A549 (cell line): ENCODE measurements around the gene TRMT44.

ENCODE experiments used
- CBX2 ChIP-seq: fragments of 200-600 bp; sonication (generic); IDR thresholded peaks from 2 replicates; pipeline ENCODE4 v1.6.1; 2016; ENCODE audit warnings: low read depth, mild to moderate bottlenecking, borderline replicate concordance
- EHMT2 ChIP-seq: fragments of 200-600 bp; sonication (generic); IDR thresholded peaks from 2 replicates; pipeline ENCODE4 v1.6.1; 2016; ENCODE audit warnings: antibody characterized with exemption, low read depth, mild to moderate bottlenecking, moderate library complexity
- KDM1A ChIP-seq: fragments of 200-600 bp; sonication (generic); IDR thresholded peaks from 2 replicates; pipeline ENCODE4 v1.6.1; 2016; ENCODE audit warnings: low read depth, mild to moderate bottlenecking
- NFE2L2 ChIP-seq: fragments of 150-350 bp; conservative IDR thresholded peaks from 2 replicates; pipeline ENCODE4 v1.6.1; 2014; ENCODE audit warnings: low read length
- POLR2A ChIP-seq: IDR thresholded peaks from 2 replicates; pipeline ENCODE4 v1.6.1; 2012; ENCODE audit warnings: mild to moderate bottlenecking, low read length
- RCOR1 ChIP-seq: fragments of 150-350 bp; IDR thresholded peaks from 2 replicates; pipeline ENCODE4 v1.6.1; 2014; ENCODE audit warnings: antibody characterized with exemption, low read length, low read depth
- TF ChIP-seq, protein P1 (sequence below): fragments of >200 bp; sonication (Bioruptor Twin); formaldehyde crosslinking; IDR thresholded peaks from 3 replicates; pipeline ENCODE4 v1.5.1; 2016
- TF ChIP-seq, protein P2 (sequence below): IDR thresholded peaks from 2 replicates; pipeline ENCODE4 v1.6.1; 2012
- TF ChIP-seq, protein P3 (sequence below): fragments of 450-650 bp; IDR thresholded peaks from 2 replicates; pipeline ENCODE4 v1.6.1; 2014; ENCODE audit warnings: antibody characterized with exemption

DNA sequence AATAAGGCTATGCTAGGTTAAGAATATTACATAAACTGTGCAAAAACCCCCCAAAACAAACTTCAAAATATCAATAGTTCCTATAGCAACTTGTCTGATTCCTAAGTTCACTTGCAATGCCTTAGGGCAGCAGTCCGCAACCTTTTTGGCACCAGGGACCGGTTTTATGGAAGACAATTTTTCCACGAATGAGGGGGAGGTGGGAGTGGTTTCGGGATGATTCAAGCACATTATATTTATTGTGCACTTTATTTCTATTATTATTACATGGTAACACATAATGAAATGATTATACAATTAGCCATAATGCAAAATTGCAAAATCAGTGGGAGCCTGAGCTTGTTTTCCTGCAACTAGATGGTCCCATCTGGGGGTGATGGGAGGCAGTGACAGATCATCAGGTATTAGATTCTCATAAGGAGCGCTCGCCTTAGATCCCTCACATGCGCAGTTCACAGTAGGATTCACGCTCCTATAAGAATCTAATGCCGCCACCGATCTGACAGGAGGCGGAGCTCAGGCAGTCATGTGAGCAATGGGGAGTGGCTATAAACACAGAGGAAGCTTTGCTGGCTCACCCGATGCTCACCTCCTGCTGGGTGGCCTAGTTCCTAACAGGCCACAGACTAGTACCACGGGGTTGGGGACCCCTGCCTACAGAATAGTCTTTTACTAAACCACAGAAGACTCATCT lies 39.8 kb upstream of the TRMT44 start:
- TF ChIP-seq EHMT2 (no peak), NFE2L2 (no peak), RCOR1 (no peak), POLR2A (no peak), CBX2 (no peak), KDM1A (no peak)
- TF ChIP-seq, protein P1, sequence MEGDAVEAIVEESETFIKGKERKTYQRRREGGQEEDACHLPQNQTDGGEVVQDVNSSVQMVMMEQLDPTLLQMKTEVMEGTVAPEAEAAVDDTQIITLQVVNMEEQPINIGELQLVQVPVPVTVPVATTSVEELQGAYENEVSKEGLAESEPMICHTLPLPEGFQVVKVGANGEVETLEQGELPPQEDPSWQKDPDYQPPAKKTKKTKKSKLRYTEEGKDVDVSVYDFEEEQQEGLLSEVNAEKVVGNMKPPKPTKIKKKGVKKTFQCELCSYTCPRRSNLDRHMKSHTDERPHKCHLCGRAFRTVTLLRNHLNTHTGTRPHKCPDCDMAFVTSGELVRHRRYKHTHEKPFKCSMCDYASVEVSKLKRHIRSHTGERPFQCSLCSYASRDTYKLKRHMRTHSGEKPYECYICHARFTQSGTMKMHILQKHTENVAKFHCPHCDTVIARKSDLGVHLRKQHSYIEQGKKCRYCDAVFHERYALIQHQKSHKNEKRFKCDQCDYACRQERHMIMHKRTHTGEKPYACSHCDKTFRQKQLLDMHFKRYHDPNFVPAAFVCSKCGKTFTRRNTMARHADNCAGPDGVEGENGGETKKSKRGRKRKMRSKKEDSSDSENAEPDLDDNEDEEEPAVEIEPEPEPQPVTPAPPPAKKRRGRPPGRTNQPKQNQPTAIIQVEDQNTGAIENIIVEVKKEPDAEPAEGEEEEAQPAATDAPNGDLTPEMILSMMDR, result no peak
- TF ChIP-seq, protein P2, sequence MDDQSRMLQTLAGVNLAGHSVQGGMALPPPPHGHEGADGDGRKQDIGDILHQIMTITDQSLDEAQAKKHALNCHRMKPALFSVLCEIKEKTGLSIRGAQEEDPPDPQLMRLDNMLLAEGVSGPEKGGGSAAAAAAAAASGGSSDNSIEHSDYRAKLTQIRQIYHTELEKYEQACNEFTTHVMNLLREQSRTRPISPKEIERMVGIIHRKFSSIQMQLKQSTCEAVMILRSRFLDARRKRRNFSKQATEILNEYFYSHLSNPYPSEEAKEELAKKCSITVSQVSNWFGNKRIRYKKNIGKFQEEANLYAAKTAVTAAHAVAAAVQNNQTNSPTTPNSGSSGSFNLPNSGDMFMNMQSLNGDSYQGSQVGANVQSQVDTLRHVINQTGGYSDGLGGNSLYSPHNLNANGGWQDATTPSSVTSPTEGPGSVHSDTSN, result no peak
- TF ChIP-seq, protein P3, sequence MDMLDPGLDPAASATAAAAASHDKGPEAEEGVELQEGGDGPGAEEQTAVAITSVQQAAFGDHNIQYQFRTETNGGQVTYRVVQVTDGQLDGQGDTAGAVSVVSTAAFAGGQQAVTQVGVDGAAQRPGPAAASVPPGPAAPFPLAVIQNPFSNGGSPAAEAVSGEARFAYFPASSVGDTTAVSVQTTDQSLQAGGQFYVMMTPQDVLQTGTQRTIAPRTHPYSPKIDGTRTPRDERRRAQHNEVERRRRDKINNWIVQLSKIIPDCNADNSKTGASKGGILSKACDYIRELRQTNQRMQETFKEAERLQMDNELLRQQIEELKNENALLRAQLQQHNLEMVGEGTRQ, result no peak
